HepG2 (cell line): ENCODE data around the gene RPS6KA2. TPM values are rescaled to one million over a fixed set of nuclear protein-coding genes. Genes with fewer than 3 reads are reported as not detected.
A peak's percentile ranks its signal among the peaks of the same experiment; 100 is the strongest.

Experiments used
- DR1 ChIP-seq: sonication (generic); formaldehyde crosslinking; IDR thresholded peaks from 2 replicates; pipeline ENCODE4 v1.8.0; 2021; ENCODE audit warnings: mild to moderate bottlenecking, missing genetic modification reagents, inconsistent platforms
- HMG20B ChIP-seq: conservative IDR thresholded peaks from 2 replicates; pipeline ENCODE4 v1.6.1; 2016; ENCODE audit warnings: missing genetic modification reagents, missing compliant biosample characterization
- IKZF1 ChIP-seq: fragments of 450-650 bp; IDR thresholded peaks from 2 replicates; pipeline ENCODE4 v1.7.1; 2016
- IRX3 ChIP-seq: sonication (generic); formaldehyde crosslinking; IDR thresholded peaks from 2 replicates; pipeline ENCODE4 v1.8.1; 2023; ENCODE audit warnings: mild to moderate bottlenecking, low read depth, missing genetic modification reagents, borderline replicate concordance
- LCORL ChIP-seq, 2 experiments: fragments of 450-650 bp in 1 of 2; sonication (generic) in 1 of 2; formaldehyde crosslinking in 1 of 2; IDR thresholded peaks; 2 replicates each; pipeline versions ENCODE4 v1.5.0 to v1.6.1; 2017 to 2020; ENCODE audit warnings: antibody characterized with exemption in 1 of 2, missing genetic modification reagents in 1 of 2
- SMAD9 ChIP-seq: sonication (generic); formaldehyde crosslinking; IDR thresholded peaks from 2 replicates; pipeline ENCODE4 v1.5.1; 2020; ENCODE audit warnings: mild to moderate bottlenecking, missing genetic modification reagents
- ZBTB34 ChIP-seq: sonication (generic); formaldehyde crosslinking; IDR thresholded peaks from 2 replicates; pipeline ENCODE4 v1.8.0; 2022; ENCODE audit warnings: mild to moderate bottlenecking, missing genetic modification reagents
- ZNF180 ChIP-seq: sonication (generic); formaldehyde crosslinking; IDR thresholded peaks from 2 replicates; pipeline ENCODE4 v1.4.0; 2020; ENCODE audit warnings: low read depth, missing genetic modification reagents, borderline replicate concordance
- ZNF253 ChIP-seq: sonication (generic); formaldehyde crosslinking; IDR thresholded peaks from 2 replicates; pipeline ENCODE4 v1.8.0; 2022; ENCODE audit warnings: mild to moderate bottlenecking, missing genetic modification reagents, borderline replicate concordance
- ZNF329 ChIP-seq: sonication (generic); formaldehyde crosslinking; IDR thresholded peaks from 2 replicates; pipeline ENCODE4 v1.9.0; 2021; ENCODE audit warnings: low read depth, mild to moderate bottlenecking, missing genetic modification reagents
- ZNF431 ChIP-seq: sonication (generic); formaldehyde crosslinking; IDR thresholded peaks from 2 replicates; pipeline ENCODE4 v1.9.0; 2022; ENCODE audit warnings: missing genetic modification reagents, low read depth, mild to moderate bottlenecking, borderline replicate concordance
- ZNF44 ChIP-seq: sonication (generic); formaldehyde crosslinking; IDR thresholded peaks from 2 replicates; pipeline ENCODE4 v1.5.1; 2020; ENCODE audit warnings: mild to moderate bottlenecking, missing genetic modification reagents
- ZNF503 ChIP-seq: sonication (generic); formaldehyde crosslinking; IDR thresholded peaks from 2 replicates; pipeline ENCODE4 v1.4.0; 2020; ENCODE audit warnings: missing genetic modification reagents
- ZNF570 ChIP-seq: sonication (generic); formaldehyde crosslinking; IDR thresholded peaks from 2 replicates; pipeline ENCODE4 v1.4.0; 2020; ENCODE audit warnings: mild to moderate bottlenecking, missing genetic modification reagents, borderline replicate concordance
- ZNF781 ChIP-seq: sonication (generic); formaldehyde crosslinking; IDR thresholded peaks from 2 replicates; pipeline ENCODE4 v1.5.1; 2020; ENCODE audit warnings: borderline replicate concordance, mild to moderate bottlenecking, missing genetic modification reagents; ENCODE audit errors: not compliant biosample characterization
- ZNF792 ChIP-seq: IDR thresholded peaks from 2 replicates; pipeline ENCODE4 v1.6.1; 2016
- ZSCAN9 ChIP-seq: IDR thresholded peaks from 2 replicates; pipeline ENCODE4 v1.6.1; 2016; ENCODE audit warnings: borderline replicate concordance
- polyA plus RNA-seq, 8 experiments: library from polyadenylated mRNA; depleted of rRNA in 3 of 8; stranded (reverse) in 7 of 8; unstranded in 1 of 8; fragments of >200 nt; fragmentation: Illumina TruSeq in 4 of 8; extraction: Trizol in 4 of 8; gene quantifications; 2 replicates each; pipeline versions ENCODE4 v1.2.1 to v1.2.3, GENCODE V29; 2011 to 2016; ENCODE audit warnings: low read depth in 4 of 8, missing spikeins in 1 of 8, mixed read lengths in 1 of 8; ENCODE audit not compliant: insufficient read depth in 1 of 8
- total RNA-seq, 5 experiments: library from RNA; depleted of rRNA; stranded (reverse); fragments of >200 nt; fragmentation: Illumina TruSeq; extraction: Trizol; gene quantifications; 2 replicates each; pipeline ENCODE4 v1.2.3, GENCODE V29; 2016; ENCODE audit warnings: low read depth in 1 of 5
- TF ChIP-seq, protein P1 (sequence below), 2 experiments: sonication (generic) in 1 of 2; formaldehyde crosslinking in 1 of 2; IDR thresholded peaks; 2 replicates each; pipeline versions ENCODE4 v1.6.1 to v1.9.0; 2014 to 2022; ENCODE audit warnings: antibody characterized with exemption in 1 of 2, borderline replicate concordance in 1 of 2, inconsistent platforms in 1 of 2, low read depth in 1 of 2, missing genetic modification reagents in 1 of 2

RPS6KA2 gene
- total and polyA plus RNA-seq, 2 of the 13 experiments (the other 11 are each of a cell fraction or from before 2014, with no cell fraction given) = 0.22 to 0.38 TPM

- TF ChIP-seq, protein P1, sequence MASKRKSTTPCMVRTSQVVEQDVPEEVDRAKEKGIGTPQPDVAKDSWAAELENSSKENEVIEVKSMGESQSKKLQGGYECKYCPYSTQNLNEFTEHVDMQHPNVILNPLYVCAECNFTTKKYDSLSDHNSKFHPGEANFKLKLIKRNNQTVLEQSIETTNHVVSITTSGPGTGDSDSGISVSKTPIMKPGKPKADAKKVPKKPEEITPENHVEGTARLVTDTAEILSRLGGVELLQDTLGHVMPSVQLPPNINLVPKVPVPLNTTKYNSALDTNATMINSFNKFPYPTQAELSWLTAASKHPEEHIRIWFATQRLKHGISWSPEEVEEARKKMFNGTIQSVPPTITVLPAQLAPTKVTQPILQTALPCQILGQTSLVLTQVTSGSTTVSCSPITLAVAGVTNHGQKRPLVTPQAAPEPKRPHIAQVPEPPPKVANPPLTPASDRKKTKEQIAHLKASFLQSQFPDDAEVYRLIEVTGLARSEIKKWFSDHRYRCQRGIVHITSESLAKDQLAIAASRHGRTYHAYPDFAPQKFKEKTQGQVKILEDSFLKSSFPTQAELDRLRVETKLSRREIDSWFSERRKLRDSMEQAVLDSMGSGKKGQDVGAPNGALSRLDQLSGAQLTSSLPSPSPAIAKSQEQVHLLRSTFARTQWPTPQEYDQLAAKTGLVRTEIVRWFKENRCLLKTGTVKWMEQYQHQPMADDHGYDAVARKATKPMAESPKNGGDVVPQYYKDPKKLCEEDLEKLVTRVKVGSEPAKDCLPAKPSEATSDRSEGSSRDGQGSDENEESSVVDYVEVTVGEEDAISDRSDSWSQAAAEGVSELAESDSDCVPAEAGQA (IDR thresholded peaks at IDR 0.05; ENCODE audit: low read depth) = 0 out of 2 replicates have a peak, but pooled peaks have one; percentile 24
- TF ChIP-seq, protein P1 (CRISPR knock-in tag; IDR thresholded peaks at IDR 0.05; ENCODE audit: borderline replicate concordance) = no peak
- TF ChIP-seq ZNF44 (CRISPR knock-in tag) (peak; percentile 84; the same call in 1 of the 2 replicates), ZNF792 (CRISPR knock-in tag) (peak; percentile 83), LCORL (IDR thresholded peaks at IDR 0.05) (no peak), LCORL (CRISPR knock-in tag; IDR thresholded peaks at IDR 0.05) (peak; percentile 94), ZNF503 (no peak), IKZF1 (no peak), ZNF431 (CRISPR knock-in tag) (no peak), ZNF253 (CRISPR knock-in tag) (no peak), ZNF570 (CRISPR knock-in tag) (no peak), ZNF329 (CRISPR knock-in tag) (no peak), DR1 (no peak), ZBTB34 (CRISPR knock-in tag) (0 out of 2 replicates have a peak, but pooled peaks have one; percentile 15), SMAD9 (CRISPR knock-in tag) (no peak; the same call in 1 of the 2 replicates), ZNF781 (CRISPR knock-in tag) (peak; percentile 83), ZNF180 (CRISPR knock-in tag) (no peak), HMG20B (CRISPR knock-in tag) (peak; percentile 67; the same call in 1 of the 2 replicates), IRX3 (CRISPR knock-in tag) (no peak), ZSCAN9 (CRISPR knock-in tag) (no peak; the same call in 1 of the 2 replicates)
Measured at GRCh38 chr6:166381733-166382499, 245.1 kb downstream of the RPS6KA2 start (continued).
